ENCODE measurements around the gene AVL9.
"Not testable (repeated sequence)": the region's sequence is repeated elsewhere in the genome, so short reads cannot be mapped to it uniquely, and the experiment has no call there.

AVL9 gene

DNA sequence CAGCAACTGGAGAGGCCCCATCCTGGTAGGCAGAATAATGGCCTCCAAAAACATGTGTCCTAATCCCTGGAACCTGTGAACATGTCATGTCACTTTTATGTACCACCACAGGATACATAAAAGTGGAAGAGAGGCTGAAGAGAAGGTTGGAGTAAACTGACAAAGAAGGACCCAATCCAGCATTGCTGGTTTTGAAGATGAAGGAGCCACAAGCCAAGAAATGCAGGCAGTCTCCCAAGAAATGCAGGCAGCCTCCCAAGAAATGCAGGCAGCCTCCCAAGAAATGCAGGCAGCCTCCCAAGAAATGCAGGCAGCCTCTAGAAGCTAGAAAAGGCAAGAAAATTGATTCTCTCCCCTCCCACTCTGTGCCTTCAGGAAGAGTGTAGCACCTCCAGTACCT lies 142.3 kb downstream of the AVL9 start:
- not testable (repeated sequence) for DNase-seq (ENCODE audit: low read depth)
